HK-2 (cell line): ENCODE measurements around the gene MRTFA.
"Not testable (repeated sequence)": the region's sequence is repeated elsewhere in the genome, so short reads cannot be mapped to it uniquely, and the experiment has no call there.

Experiments used
- DNase-seq: peaks from one replicate; pipeline ENCODE4 v3.0.0-alpha.2; 2018; ENCODE audit not compliant: unreplicated experiment

MRTFA gene

GRCh38 chr22:40394607-40395006 is 241.9 kb downstream of the MRTFA start:
- no peak for DNase-seq

- no peak for DNase-seq
These were observed 243.9 kb downstream of the MRTFA start for GRCh38 chr22:40392618-40393017.

GRCh38 chr22:40391417-40391816 is 245.1 kb downstream of the MRTFA start:
- no peak for DNase-seq

GRCh38 chr22:40388231-40388630 is 248.3 kb downstream of the MRTFA start:
- no peak for DNase-seq

GRCh38 chr22:40387746-40388145 is 248.8 kb downstream of the MRTFA start:
- no peak for DNase-seq

- DNase-seq, result no peak
These were observed 251.3 kb downstream of the MRTFA start for GRCh38 chr22:40385036-40385782.

GRCh38 chr22:40383905-40384304 is 252.6 kb downstream of the MRTFA start:
- DNase-seq, result no peak

GRCh38 chr22:40381461-40381860 is 255.1 kb downstream of the MRTFA start:
- no peak for DNase-seq

GRCh38 chr22:40378448-40378847 is 258.1 kb downstream of the MRTFA start:
- not testable (repeated sequence) for DNase-seq

GRCh38 chr22:40377931-40378330 is 258.6 kb downstream of the MRTFA start:
- DNase-seq, result no peak

- no peak for DNase-seq
These were observed 260.4 kb downstream of the MRTFA start for GRCh38 chr22:40376149-40376548.

GRCh38 chr22:40374567-40374966 is 262.0 kb downstream of the MRTFA start:
- no peak for DNase-seq

GRCh38 chr22:40368836-40369235 is 267.7 kb downstream of the MRTFA start:
- no peak for DNase-seq

GRCh38 chr22:40368016-40368415 is 268.5 kb downstream of the MRTFA start:
- DNase-seq, result no peak

- DNase-seq, result no peak
These were observed 269.2 kb downstream of the MRTFA start for GRCh38 chr22:40367342-40367741.

- no peak for DNase-seq
These were observed 270.5 kb downstream of the MRTFA start for GRCh38 chr22:40366068-40366467.

- no peak for DNase-seq
These were observed 272.1 kb downstream of the MRTFA start for GRCh38 chr22:40364431-40364830.

- no peak for DNase-seq
These were observed 273.5 kb downstream of the MRTFA start for GRCh38 chr22:40363059-40363458.

GRCh38 chr22:40361100-40361499 is 275.4 kb downstream of the MRTFA start:
- no peak for DNase-seq
